Hematopoietic multipotent progenitor cell treated with erythropoietin and hydrocortisone succinate and interleukin-3 and kit ligand, for 6 days (in vitro differentiated cells): ENCODE data around the gene KRTAP10-9.
A peak's percentile ranks its signal among the peaks of the same experiment; 100 is the strongest.
"Not testable (repeated sequence)": the region's sequence is repeated elsewhere in the genome, so short reads cannot be mapped to it uniquely, and the experiment has no call there.

ENCODE experiments used
- DNase-seq: peaks from one replicate; pipeline ENCODE4 v3.0.0-alpha.2; 2015

Gene KRTAP10-9

GRCh38 chr21:44615911-44616590 is 10.8 kb upstream of the KRTAP10-9 start:
- no peak for DNase-seq

- no peak for DNase-seq
Observed at GRCh38 chr21:44616591-44616926, 10.3 kb upstream of the KRTAP10-9 start.

GRCh38 chr21:44617071-44617501 is 9.8 kb upstream of the KRTAP10-9 start:
- no peak for DNase-seq

- DNase-seq, result peak; percentile 11
Observed at GRCh38 chr21:44618504-44618903, 8.4 kb upstream of the KRTAP10-9 start.

- DNase-seq, result no peak
Observed at GRCh38 chr21:44618909-44619308, 8.0 kb upstream of the KRTAP10-9 start.

GRCh38 chr21:44619886-44620285 is 7.0 kb upstream of the KRTAP10-9 start:
- no peak for DNase-seq

GRCh38 chr21:44623575-44623974 is 3.3 kb upstream of the KRTAP10-9 start:
- DNase-seq, result no peak

- DNase-seq, result no peak
Observed at GRCh38 chr21:44625756-44626155, 1.1 kb upstream of the KRTAP10-9 start.

GRCh38 chr21:44626262-44626661 is 631 bp upstream of the KRTAP10-9 start:
- no peak for DNase-seq

GRCh38 chr21:44627181-44627822 is 409 bp downstream of the KRTAP10-9 start:
- not testable (repeated sequence) for DNase-seq

GRCh38 chr21:44627831-44628233 is 939 bp downstream of the KRTAP10-9 start:
- DNase-seq, result not testable (repeated sequence)

GRCh38 chr21:44628707-44629391 is 2.0 kb downstream of the KRTAP10-9 start:
- DNase-seq, result no peak

- DNase-seq, result no peak
Observed at GRCh38 chr21:44630440-44630839, 3.5 kb downstream of the KRTAP10-9 start.

GRCh38 chr21:44632067-44632466 is 5.2 kb downstream of the KRTAP10-9 start:
- no peak for DNase-seq

- no peak for DNase-seq
Observed at GRCh38 chr21:44636209-44637017, 9.5 kb downstream of the KRTAP10-9 start.

GRCh38 chr21:44637018-44637850 is 10.3 kb downstream of the KRTAP10-9 start, which contains the start of gene KRTAP10-10:
TSS of gene KRTAP10-10 (plus strand) at chr21:44637356. CDS start at chr21:44637418, 62 bp downstream.
- DNase-seq, result no peak

- DNase-seq, result not testable (repeated sequence)
Observed at GRCh38 chr21:44637851-44638348, 11.0 kb downstream of the KRTAP10-9 start.

GRCh38 chr21:44638506-44639330 is 11.8 kb downstream of the KRTAP10-9 start:
- DNase-seq, result not testable (repeated sequence)

GRCh38 chr21:44639331-44639655 is 12.4 kb downstream of the KRTAP10-9 start:
- DNase-seq, result no peak

- DNase-seq, result no peak
Observed at GRCh38 chr21:44640761-44641160, 13.9 kb downstream of the KRTAP10-9 start.

GRCh38 chr21:44643741-44644310 is 16.9 kb downstream of the KRTAP10-9 start:
- no peak for DNase-seq
